ENCODE results near the gene TMOD2.

DNA sequence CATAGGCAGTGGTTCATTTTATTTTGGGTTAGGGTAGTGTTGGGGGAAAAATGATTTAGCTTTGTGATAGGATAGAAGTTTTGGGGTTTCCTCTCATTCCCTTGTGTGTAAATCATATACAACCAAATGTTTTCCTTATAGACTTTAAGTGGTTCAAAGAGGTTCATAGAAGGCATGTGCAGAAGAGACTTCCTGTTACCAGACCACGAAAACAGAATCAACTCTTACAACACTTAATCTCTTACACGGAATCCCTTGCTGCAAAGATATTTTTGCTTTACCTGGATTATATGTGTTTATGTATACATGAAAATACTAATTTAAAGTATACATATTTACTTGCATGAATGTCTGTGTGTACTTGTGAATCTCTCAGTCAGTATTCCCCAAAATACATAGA is 2.9 kb downstream of the TMOD2 start:
- TF ChIP-seq, protein P1, sequence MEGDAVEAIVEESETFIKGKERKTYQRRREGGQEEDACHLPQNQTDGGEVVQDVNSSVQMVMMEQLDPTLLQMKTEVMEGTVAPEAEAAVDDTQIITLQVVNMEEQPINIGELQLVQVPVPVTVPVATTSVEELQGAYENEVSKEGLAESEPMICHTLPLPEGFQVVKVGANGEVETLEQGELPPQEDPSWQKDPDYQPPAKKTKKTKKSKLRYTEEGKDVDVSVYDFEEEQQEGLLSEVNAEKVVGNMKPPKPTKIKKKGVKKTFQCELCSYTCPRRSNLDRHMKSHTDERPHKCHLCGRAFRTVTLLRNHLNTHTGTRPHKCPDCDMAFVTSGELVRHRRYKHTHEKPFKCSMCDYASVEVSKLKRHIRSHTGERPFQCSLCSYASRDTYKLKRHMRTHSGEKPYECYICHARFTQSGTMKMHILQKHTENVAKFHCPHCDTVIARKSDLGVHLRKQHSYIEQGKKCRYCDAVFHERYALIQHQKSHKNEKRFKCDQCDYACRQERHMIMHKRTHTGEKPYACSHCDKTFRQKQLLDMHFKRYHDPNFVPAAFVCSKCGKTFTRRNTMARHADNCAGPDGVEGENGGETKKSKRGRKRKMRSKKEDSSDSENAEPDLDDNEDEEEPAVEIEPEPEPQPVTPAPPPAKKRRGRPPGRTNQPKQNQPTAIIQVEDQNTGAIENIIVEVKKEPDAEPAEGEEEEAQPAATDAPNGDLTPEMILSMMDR (conservative IDR thresholded peaks at IDR 0.05; ENCODE audit: low read length), result no peak
- TF ChIP-seq EZH2phosphoT487 (IDR thresholded peaks at IDR 0.05; ENCODE audit: borderline replicate concordance), result no peak

All from Loucy (cell line).